NOMO-1 (cell line): Measurements from ENCODE around the gene FSTL4.
A peak's percentile ranks its signal among the peaks of the same experiment; 100 is the strongest.

Experiments used
- DNase-seq, 2 experiments: peaks; one replicate each; lab custom pipeline; 2025; ENCODE audit not compliant: unreplicated experiment in 2 of 2; lab: John Stamatoyannopoulos, UW

The FSTL4 gene

DNA sequence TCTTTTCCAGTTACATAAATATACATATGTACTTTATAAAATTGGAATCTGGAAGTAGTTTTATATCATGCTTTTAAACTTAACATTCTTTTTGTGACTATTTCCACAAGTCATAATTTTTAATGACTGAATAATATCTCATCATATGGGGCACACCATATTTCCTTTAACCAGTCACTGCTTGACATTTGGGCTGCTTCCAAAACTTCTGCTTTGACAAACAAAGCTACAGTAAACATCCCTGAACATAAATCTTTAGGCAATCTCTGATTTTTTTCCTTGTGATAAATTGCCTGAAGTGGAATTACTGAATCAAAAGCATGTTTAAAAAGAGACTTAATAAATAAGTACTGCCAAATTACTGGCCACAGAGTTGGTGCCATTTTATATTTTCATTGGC lies 178.0 kb downstream of the FSTL4 start:
- DNase-seq = no peak

DNA sequence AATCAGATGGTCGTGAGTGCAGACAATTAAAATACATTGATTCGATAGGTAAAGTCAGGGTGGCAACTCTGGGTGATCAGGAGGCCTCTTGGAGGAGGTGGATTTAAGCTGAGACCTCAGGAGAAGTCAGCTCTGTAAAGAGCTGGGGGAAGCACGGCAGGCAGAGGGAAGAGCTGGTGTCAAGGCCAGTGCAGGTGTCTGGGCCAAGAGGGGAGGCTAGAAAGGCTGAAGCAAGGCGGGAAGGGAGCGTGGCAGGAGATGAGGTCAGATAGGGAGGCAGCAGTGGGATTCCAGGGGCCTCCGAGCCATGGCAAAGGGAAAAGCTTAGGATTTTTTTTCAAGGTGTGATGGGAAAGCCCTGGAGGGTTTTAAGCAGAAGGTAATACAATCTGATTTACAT lies 178.7 kb downstream of the FSTL4 start:
- no peak for DNase-seq

DNA sequence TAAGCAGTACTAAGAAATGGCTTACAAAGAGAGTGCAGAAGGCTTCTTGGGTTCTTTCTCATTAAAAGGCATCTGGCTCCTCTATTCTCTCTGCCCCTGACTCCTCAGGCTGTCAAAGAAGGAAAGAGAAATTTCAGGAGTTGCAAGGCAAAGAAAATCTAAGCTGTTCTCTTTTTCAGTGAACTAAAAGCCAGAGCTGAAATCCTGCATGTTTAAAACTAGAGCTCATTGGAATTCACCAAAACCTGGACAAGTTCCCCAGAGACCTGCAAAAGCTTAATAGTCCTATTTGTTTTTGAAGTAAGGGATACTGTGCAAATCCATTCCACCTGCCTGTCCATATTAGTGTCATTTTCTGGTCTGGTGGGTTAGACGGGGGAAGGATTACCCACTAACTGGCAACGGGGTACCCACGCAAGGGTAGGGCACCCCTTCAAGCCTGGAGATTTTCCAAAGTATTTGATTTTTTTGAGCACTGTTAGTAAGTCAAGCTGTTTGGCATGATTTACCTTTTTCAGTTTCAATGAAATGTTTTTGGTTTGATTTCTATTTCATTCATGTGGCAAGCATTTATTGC lies 179.3 kb downstream of the FSTL4 start:
- DNase-seq = no peak

DNA sequence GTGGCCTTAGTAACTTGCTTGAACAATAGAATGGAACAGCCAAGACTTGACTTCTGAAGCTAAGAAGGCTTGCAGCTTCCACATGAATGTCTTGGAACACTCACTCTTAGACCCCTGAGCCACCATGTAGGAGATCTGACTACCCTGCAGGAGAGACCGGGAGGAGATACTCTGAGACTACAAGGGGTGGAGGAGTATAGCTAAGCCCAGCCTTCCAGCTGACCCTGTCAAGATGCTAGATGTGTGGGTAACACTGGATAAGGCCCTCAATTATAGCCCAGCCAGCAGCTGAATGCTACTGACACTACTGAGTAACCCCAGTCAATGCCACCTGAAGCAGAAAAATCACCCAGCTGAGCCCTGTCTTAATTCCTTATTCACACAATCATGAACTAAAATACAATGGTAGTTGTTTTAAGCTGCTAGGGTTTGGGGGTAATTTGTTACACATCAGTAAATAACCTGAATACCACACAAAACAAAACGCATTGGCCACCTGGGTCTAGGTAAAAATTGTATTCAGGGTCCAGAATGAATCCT lies 180.9 kb downstream of the FSTL4 start:
- no peak for DNase-seq

DNA sequence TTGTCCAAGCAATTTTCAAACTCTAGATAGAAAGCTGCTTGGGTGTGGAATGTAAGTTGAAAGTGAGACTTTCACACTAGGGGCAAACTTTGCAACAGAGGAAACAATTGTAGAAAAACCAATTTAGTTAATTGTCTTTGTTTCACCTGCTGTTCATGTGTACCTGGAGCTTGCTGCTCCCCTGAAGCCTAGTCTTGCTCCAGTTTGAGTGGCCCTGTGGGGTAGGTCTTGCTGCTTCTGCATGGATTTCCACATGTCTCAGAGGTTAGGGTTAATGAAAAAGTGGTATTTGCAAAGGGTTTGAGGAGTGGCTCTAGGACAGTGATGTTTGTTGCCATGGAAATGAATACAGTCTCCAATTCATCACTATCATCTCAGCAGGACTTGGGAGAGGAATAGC lies 182.2 kb downstream of the FSTL4 start:
- DNase-seq = no peak

DNA sequence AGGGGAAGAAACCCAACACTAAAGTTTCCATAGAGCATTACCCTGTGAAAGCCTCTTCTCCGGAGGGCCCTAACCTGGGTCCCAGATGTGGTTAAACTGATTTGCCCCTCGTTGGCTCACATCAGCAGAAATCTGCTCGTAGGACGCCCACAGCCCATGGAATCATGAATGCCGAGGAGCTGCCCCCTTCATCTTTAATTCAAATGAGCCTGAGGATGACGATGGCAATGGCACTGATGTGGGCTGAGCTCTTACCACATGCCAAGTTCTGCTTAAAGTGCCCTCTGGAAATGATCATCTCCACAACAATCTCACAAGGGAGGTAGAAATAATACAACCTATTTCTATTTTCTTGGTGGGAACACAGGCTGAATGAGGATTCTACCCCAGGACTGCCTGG lies 183.3 kb downstream of the FSTL4 start:
- no peak for DNase-seq

DNA sequence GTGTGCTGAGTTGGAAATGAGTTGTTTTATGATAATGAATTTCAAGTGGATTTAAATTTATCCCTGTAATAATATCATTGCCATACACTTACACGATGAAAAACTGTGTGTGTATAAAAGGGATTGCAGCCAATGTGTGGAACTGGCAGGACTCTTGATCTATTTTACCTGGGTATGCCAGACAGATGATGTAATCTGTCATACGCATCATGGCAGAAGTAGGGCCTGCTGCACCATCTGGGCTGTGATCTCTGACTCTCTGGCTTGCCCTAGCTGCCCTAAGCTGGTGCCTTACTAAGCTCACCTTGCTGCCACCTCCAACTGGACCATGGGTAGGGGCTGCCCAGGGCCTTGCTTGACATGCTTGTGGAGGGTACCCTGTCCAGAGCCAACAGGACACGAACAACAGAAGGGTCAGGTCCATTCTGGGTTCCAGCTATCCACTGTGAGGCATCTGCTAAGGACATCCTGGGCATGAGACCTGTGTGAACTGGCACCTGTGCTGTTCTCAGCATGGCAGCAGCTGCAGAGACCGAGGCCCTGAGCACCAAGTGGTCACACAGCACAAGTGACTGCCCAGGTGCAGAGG lies 184.2 kb downstream of the FSTL4 start:
- DNase-seq = no peak

DNA sequence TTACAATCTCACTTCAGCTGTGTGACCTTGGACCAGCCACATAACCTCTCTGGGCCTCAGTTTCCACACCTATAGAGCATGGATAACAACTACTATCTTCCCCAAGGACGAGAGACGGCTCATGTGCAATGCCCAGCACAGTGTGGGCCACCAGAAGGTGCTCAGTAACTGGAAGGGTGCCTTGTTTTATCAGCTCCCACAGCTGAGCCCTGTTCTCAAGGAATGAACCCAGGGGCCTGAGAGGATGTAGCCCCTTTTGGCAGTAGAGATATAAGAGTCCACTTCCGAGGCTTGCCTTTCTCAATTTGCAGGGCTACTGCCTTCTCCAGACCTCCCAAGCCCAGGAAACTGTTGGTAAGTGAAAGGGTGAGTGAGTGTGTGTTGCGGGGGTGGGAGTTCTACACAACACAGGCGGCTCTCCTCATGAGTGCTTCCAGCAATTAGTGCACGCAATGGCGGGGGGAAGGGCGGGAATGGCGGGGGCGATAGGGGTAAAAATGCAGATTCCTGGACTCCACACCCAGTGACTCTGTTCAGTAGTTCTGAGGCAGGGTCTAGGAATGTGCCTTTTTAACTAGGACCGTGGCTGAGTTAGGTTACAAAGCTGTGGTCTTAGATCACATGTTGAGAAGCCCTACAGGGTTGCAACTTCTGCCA lies 185.1 kb downstream of the FSTL4 start:
- no peak for DNase-seq

DNA sequence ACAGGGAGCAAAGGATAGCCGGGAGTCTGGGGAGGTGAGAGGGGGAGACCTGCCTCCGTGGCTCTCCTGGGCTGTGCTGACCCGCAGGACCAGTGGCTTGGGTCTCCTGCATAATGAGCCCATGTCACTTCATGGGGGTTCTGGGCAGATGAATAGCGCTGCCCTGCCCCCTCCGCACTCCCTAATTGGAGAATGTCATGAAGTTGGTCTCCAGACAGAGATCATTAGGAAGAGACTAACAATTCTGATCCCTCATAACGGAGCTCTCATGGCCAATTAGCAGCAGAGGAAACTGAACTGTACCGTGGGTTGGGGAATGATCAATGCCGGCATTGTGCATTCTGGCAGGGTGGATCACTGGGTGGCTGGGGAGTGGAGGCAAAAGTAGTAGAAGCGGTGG lies 186.1 kb downstream of the FSTL4 start:
- DNase-seq = no peak

DNA sequence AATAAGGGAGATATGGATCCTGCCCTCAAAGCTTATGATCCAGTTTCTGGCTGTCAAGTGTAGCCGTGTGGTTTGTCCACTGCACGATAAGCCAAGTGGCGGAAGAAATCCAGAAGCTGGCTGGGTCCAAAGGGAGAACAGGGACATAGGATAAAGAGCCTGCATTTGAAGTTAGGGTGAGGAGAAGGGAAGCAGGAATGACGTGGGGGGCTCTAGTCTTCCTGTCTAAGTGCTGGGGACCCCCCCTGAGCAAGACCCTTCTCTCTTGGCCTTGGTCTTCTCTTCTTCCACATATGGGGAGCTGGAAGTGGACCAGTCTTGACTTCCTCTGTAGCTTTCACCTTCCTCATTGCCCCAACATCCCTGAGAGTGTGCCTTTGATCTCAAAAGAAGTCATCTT lies 186.6 kb downstream of the FSTL4 start:
- no peak for DNase-seq

DNA sequence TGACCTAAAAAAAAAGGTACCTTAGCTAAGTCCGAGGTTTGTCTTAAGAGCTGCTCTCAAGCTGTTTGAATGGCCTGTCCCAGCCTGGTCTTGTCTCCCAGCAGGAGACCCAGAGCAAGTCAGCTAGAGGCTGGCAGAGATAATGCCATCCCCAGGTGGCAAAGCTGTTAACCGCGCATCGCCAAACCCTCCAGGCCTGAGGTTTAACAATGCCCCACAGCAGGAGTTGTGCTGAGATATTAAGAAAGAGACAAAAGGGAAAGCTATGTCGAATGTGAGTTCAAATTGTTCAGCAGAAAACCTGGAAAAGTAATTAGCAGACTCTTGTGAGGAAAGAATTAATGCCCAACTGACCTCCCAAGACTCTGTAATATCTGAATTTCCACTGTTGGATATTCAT lies 187.1 kb downstream of the FSTL4 start:
- DNase-seq = no peak

DNA sequence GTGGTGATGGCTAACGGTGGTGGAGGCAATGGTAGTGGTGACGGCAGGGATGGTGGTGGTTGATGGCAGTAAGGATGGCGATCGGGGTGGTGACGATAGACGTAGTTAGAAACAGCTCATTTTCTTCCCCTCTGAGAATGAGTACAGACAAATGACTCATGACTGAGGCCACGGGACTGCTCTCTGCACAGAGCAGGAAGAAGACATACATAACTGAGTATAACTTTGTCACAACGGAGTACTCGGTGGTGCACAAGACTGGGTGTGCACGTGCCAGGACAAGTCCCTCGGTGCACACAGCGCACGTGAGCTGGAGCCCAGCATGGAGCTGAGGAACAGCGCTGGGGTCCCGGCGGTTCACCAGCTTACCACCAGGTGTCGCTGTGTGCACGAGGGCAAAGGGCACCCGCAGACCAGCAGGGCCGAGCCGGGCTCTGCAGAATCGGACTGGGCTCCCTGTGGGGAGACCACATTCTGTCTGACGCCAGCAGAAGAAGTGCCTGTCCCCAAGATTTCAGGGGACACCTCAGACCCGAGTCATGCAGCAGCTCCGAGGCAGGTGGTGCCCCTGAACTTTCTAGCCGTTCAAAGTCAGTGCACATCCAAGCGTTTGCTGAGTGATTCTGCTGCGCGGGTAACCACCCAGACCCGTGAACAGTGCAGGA lies 188.6 kb downstream of the FSTL4 start:
- peak; percentile 61 to 69 for DNase-seq

DNA sequence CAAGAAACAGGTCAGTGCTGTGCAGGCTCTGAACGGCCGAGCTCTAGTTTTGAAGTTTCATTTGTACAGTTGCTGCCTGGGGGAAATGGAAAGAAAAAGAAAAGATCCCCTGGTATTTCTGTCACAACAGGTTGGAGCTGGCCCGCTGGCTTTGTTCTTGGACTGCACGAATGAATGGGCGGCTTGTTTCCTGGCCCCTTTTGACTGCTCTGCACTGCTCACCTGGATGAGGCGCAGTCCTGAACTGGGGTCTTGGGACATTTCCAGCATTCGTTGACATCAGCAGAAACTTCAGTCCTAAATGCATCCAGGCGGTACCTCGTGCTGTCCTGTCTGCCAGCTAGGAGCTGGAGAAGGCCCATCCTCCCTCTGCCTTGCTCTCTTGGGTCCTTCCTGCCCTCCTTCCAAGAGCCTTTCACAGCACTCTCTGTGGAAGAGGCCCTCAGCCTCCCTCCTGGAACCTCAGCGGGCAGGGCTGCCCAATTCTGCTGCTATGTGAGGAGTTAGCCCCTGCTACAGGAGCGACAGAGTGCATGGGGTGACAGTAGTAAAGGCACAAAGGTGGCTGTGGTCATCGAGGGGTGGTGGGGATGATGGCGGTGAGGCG lies 189.2 kb downstream of the FSTL4 start:
- DNase-seq = no peak

DNA sequence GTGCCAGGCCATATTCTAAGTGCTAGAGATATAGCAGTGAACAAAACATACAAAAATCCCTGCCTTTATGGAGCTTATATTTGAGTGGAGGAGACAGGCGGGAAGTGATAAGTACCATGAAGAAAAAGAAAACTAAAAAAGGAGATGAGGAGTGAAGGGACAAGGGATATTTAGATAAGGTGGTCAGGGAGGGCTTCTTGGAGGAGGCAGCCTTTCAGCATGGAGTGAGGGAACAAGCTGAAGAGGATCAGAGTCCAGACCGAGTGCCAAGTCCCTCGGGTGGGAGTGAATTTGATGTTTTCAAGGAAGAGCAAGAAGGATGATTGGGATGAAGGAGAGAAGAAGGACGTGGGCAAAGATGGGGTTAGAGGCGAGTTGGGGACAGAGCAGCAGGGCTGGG lies 190.5 kb downstream of the FSTL4 start:
- no peak for DNase-seq

DNA sequence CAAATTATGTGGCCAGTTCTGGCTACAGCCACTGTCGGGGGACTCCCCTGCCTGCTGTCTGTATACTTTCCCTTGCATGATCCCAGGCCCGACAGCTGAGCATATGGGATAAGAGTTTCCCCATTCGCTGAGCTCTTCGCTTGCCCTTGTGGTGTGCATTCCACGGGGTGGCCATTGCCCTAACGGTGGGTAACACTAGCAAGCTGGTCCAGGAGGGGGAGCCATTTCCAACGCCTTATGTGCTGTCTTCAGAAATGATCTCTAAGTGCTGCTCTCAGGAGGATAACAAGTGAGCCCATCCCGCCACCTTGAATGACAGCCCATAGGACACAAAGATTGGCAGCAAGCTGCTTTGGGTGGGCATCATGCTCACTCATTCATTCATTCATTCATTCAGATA lies 190.9 kb downstream of the FSTL4 start:
- DNase-seq = peak; percentile 2 to 27

DNA sequence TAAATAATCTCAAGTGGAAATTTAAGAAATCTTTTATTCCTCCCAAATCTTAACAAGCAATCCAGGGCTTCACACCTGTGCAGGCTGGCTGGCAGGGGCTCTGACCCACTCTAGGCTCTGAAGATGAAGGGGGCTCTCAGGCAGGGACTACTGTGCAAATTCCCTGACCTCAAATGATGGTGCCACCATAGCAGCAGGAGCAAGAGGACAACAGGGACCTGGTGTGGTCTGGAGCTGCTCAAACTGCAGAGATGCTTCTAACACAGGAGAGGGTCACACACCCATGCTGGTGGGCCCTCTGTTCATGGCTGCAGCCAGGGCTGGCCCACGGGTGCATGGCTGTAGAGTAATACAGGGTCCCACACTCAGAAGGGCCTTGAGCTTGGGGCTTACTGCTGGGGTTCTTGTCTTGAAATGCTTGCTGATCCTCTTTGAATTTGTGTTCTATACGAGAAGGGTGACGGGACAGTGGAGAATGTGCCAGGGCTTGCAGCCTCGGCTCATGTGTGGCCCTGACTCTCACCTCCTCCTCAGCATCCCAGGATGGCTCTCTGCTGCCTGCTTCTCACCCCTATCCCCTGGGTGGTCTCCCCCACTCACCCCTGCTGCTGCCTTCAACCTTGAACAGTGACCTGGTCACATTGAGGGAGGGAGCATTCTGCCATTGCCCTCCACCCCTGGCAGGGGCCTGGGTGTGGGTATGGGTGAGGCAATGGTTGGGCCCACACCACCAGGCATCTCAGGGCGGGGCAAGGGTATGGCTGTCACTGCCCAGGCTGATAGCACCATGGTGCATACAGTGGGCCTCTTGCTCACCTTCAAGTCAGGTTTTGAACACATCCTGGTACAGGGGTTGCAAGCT lies 191.7 kb downstream of the FSTL4 start:
- no peak for DNase-seq

DNA sequence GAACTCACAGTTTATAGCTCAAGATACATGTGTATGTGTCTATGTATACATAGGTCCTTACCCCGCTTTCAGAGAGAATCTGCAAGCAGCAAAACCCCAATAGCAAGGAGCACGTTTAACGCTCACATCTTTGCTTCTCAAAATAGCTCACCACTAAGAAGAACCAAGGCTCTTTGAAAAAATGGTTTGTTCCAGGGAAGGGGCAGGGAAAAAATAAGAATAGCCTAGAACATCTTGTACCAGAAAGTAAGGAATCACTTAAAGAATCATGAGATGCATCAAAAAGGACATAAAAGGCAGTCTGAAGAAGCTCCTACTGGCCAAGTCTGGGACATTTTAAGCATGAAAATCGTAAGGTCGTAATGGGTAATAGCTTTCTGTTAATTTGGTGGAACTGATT lies 196.4 kb downstream of the FSTL4 start:
- DNase-seq = no peak

DNA sequence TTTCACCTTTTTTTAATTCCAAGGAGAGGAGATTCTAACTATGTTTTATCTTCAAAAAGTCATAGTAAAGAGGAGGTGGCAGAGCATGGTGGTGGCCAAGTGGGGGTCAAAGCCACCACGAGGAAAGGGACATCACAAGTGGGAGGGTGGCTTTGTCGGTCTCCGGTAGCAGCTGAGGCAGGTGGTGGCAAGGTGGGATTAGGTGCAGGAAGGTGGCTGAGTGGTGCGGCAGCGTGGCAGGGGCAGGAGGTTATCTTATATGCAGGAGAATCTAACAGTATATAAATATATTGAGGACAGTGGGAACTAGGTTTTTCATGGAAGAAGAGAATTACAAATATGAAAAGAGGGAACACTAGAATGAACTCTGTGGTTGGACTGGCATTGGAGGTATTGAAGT lies 196.8 kb downstream of the FSTL4 start:
- DNase-seq = no peak

DNA sequence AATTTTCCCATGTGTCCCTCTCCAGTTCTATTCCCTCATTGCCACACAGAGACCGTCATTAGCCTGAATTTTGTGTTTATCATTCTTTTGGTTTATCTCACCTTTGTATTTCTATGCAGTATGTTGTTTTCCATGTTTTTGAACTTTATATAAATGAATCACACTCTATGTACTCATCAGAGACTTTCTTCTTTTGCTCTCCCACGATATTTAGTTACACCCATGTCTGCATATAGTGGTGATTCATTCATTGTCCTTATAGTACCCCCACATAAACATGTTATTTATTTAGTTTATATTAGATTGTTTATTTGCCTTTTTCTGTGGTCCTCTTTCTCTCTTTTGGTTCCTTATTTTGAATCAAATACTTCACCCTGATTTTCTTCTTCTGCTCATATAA lies 199.7 kb downstream of the FSTL4 start:
- DNase-seq = no peak

DNA sequence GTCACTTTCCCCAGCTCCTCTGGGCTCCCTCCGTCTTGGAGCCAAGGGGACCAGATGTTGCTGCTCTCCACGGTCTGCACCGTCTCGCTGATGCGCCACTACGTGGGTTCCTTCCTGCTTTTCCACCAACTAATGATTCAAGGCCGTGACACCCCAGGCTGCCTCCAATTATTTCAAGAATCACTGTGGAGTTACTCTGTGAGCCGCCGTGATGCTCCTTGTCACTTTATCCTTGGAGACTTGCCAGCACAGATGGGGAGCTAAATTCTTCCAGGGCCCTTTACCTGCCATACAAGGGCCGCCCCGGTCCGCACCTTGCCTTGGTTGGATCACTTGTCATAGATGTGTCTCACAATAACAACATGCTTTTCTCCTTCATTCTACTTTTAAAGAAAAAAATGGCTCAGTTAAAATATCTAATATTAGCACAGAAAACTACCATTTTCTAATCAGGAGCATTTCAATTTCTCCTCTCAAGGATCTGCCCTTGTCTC lies 202.0 kb downstream of the FSTL4 start:
- DNase-seq = no peak
